SU-DHL-6 (cell line): ENCODE results near the gene ZSCAN18.

Source experiments
- EZH2phosphoT487 ChIP-seq: fragments of 200-600 bp; sonication (generic), shearing (Covaris generic); conservative IDR thresholded peaks from 2 replicates; pipeline ENCODE4 v1.6.1; 2018; ENCODE audit warnings: mild to moderate bottlenecking, antibody characterized with exemption, low read length, moderate library complexity, mixed read lengths
- TF ChIP-seq, protein P1 (sequence below): fragments of 200-600 bp; sonication (generic); IDR thresholded peaks from one replicate; pipeline ENCODE4 v1.5.1; 2017; ENCODE audit warnings: antibody characterized with exemption, mild to moderate bottlenecking, low read length, moderate library complexity; ENCODE audit not compliant: insufficient read depth, poor library complexity, severe bottlenecking

GRCh38 chr19:58088521-58089052 is 9.4 kb downstream of the ZSCAN18 start:
- TF ChIP-seq, protein P1, sequence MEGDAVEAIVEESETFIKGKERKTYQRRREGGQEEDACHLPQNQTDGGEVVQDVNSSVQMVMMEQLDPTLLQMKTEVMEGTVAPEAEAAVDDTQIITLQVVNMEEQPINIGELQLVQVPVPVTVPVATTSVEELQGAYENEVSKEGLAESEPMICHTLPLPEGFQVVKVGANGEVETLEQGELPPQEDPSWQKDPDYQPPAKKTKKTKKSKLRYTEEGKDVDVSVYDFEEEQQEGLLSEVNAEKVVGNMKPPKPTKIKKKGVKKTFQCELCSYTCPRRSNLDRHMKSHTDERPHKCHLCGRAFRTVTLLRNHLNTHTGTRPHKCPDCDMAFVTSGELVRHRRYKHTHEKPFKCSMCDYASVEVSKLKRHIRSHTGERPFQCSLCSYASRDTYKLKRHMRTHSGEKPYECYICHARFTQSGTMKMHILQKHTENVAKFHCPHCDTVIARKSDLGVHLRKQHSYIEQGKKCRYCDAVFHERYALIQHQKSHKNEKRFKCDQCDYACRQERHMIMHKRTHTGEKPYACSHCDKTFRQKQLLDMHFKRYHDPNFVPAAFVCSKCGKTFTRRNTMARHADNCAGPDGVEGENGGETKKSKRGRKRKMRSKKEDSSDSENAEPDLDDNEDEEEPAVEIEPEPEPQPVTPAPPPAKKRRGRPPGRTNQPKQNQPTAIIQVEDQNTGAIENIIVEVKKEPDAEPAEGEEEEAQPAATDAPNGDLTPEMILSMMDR = no peak
- no peak for TF ChIP-seq EZH2phosphoT487
